ENCODE results near the gene DNM2.

The DNM2 gene

GRCh38 chr19:10796653-10797052 lies 78.8 kb downstream of the DNM2 start:
- DNase-seq (ENCODE audit: low read depth), result no peak
- no peak for TF ChIP-seq CTCF (IDR thresholded peaks at IDR 0.05; ENCODE audit: control insufficient read depth, extremely low read depth, insufficient read depth)
- H3K4me3 ChIP-seq (ENCODE audit: low read depth, low read length), result no peak overlapping the region

- no peak overlapping the region for H3K4me3 ChIP-seq (ENCODE audit: low read depth, low read length)
- no peak for TF ChIP-seq CTCF (IDR thresholded peaks at IDR 0.05; ENCODE audit: control insufficient read depth, extremely low read depth, insufficient read depth)
- no peak for DNase-seq (ENCODE audit: low read depth)
Measured at GRCh38 chr19:10797078-10797477, 79.2 kb downstream of the DNM2 start.

- no peak for DNase-seq (ENCODE audit: low read depth)
- H3K4me3 ChIP-seq (ENCODE audit: low read depth, low read length), result no peak overlapping the region
- no peak for TF ChIP-seq CTCF (IDR thresholded peaks at IDR 0.05; ENCODE audit: control insufficient read depth, extremely low read depth, insufficient read depth)
Measured at GRCh38 chr19:10797541-10798256, 79.8 kb downstream of the DNM2 start.

GRCh38 chr19:10800488-10800887 lies 82.6 kb downstream of the DNM2 start:
- H3K4me3 ChIP-seq (ENCODE audit: low read depth, low read length), result no peak overlapping the region
- no peak for DNase-seq (ENCODE audit: low read depth)
- no peak for TF ChIP-seq CTCF (IDR thresholded peaks at IDR 0.05; ENCODE audit: control insufficient read depth, extremely low read depth, insufficient read depth)

- H3K4me3 ChIP-seq (ENCODE audit: low read depth, low read length), result no peak overlapping the region
- no peak for TF ChIP-seq CTCF (IDR thresholded peaks at IDR 0.05; ENCODE audit: control insufficient read depth, extremely low read depth, insufficient read depth)
- DNase-seq (ENCODE audit: low read depth), result no peak
Measured at GRCh38 chr19:10802479-10802878, 84.6 kb downstream of the DNM2 start.

- no peak for TF ChIP-seq CTCF (IDR thresholded peaks at IDR 0.05; ENCODE audit: control insufficient read depth, extremely low read depth, insufficient read depth)
- H3K4me3 ChIP-seq (ENCODE audit: low read depth, low read length), result no peak overlapping the region
- DNase-seq (ENCODE audit: low read depth), result no peak
Measured at GRCh38 chr19:10803252-10803651, 85.4 kb downstream of the DNM2 start.
